ENCODE measurements around the gene ZNF502.

The ZNF502 gene

GRCh38 chr3:44721231-44722102 is 9.0 kb downstream of the ZNF502 start:
- H3K79me2 ChIP-seq (ENCODE audit: control insufficient read depth, insufficient read depth, low read length), result no peaks in the 10 kb centered on the region
- no peak overlapping the region for H2BK120ac ChIP-seq (ENCODE audit: low read depth, low read length)
- H3K27ac ChIP-seq (ENCODE audit: low read depth, low read length), result no peak overlapping the region
- H3K23ac ChIP-seq (ENCODE audit: low read length), result no peak overlapping the region
- H2BK15ac ChIP-seq (replicated peaks; ENCODE audit: low read depth), result no peak overlapping the region
- peak overlapping the region; percentile 30 for H3K4me3 ChIP-seq (ENCODE audit: low read length)
- no peak overlapping the region for H2AK5ac ChIP-seq (ENCODE audit: low read length)
- no peaks in the 10 kb centered on the region for H3K27me3 ChIP-seq (ENCODE audit: insufficient read depth, low read length, poor library complexity)
- H3K9ac ChIP-seq (ENCODE audit: low read length), result no peak overlapping the region
- no peak overlapping the region for H3K4me2 ChIP-seq (ENCODE audit: low read length)
- H3K79me1 ChIP-seq (ENCODE audit: low read length), result no peaks in the 10 kb centered on the region
- no peaks in the 10 kb centered on the region for H3K4me1 ChIP-seq (ENCODE audit: control insufficient read depth, low read depth, low read length)
- no CpG with 5 or more reads among the region's 10 CpGs for WGBS (ENCODE audit: extremely low coverage, insufficient coverage, low lambda C conversion rate)
- H3K4ac ChIP-seq (ENCODE audit: low read depth, low read length), result no peak overlapping the region
- H2BK5ac ChIP-seq (ENCODE audit: low read length), result no peak overlapping the region
- no peaks in the 10 kb centered on the region for H3K36me3 ChIP-seq (ENCODE audit: control insufficient read depth, insufficient read depth, low read length)
- H3K56ac ChIP-seq (ENCODE audit: low read length), result no peak overlapping the region
- H4K5ac ChIP-seq (ENCODE audit: low read length), result no peak overlapping the region
- no peak overlapping the region for H4K8ac ChIP-seq (ENCODE audit: low read depth, low read length)
- H3K18ac ChIP-seq (ENCODE audit: low read length), result no peak overlapping the region
- DNase-seq, result peak; percentile 48

- H3K56ac ChIP-seq (ENCODE audit: low read length), result no peak overlapping the region
- DNase-seq, result no peak
- no CpG with 5 or more reads among the region's 1 CpG for WGBS (ENCODE audit: extremely low coverage, insufficient coverage, low lambda C conversion rate)
- no peaks in the 10 kb centered on the region for H3K36me3 ChIP-seq (ENCODE audit: control insufficient read depth, insufficient read depth, low read length)
- H2BK15ac ChIP-seq (replicated peaks; ENCODE audit: low read depth), result no peak overlapping the region
- H3K27ac ChIP-seq (ENCODE audit: low read depth, low read length), result no peak overlapping the region
- no peak overlapping the region for H2BK120ac ChIP-seq (ENCODE audit: low read depth, low read length)
- no peaks in the 10 kb centered on the region for H3K27me3 ChIP-seq (ENCODE audit: insufficient read depth, low read length, poor library complexity)
- no peak overlapping the region for H3K18ac ChIP-seq (ENCODE audit: low read length)
- no peak overlapping the region for H3K4me3 ChIP-seq (ENCODE audit: low read length)
- no peaks in the 10 kb centered on the region for H3K4me1 ChIP-seq (ENCODE audit: control insufficient read depth, low read depth, low read length)
- H2BK5ac ChIP-seq (ENCODE audit: low read length), result no peak overlapping the region
- H3K79me1 ChIP-seq (ENCODE audit: low read length), result no peaks in the 10 kb centered on the region
- H3K4me2 ChIP-seq (ENCODE audit: low read length), result no peak overlapping the region
- H3K4ac ChIP-seq (ENCODE audit: low read depth, low read length), result no peak overlapping the region
- no peak overlapping the region for H4K5ac ChIP-seq (ENCODE audit: low read length)
- H3K79me2 ChIP-seq (ENCODE audit: control insufficient read depth, insufficient read depth, low read length), result no peaks in the 10 kb centered on the region
- no peak overlapping the region for H3K23ac ChIP-seq (ENCODE audit: low read length)
- H4K8ac ChIP-seq (ENCODE audit: low read depth, low read length), result no peak overlapping the region
- no peak overlapping the region for H3K9ac ChIP-seq (ENCODE audit: low read length)
- no peak overlapping the region for H2AK5ac ChIP-seq (ENCODE audit: low read length)
Measured at GRCh38 chr3:44722103-44722401, 9.6 kb downstream of the ZNF502 start.

GRCh38 chr3:44729384-44729910 is 17.0 kb downstream of the ZNF502 start, which contains the start of gene ZNF501:
ZNF501 (plus strand) TSS chr3:44729635; CDS start chr3:44734422, 4,787 bp downstream.
- H2AK5ac ChIP-seq (ENCODE audit: low read length), result no peak within 1 kb of the TSS
- H4K8ac ChIP-seq (ENCODE audit: low read depth, low read length), result no peak within 1 kb of the TSS
- H3K18ac ChIP-seq (ENCODE audit: low read length), result no peak within 1 kb of the TSS
- peak within 1 kb of the TSS; percentile 87 for H3K4me2 ChIP-seq (ENCODE audit: low read length)
- H2BK120ac ChIP-seq (ENCODE audit: low read depth, low read length), result no peak within 1 kb of the TSS
- H3K27ac ChIP-seq (ENCODE audit: low read depth, low read length), result no peak within 1 kb of the TSS
- peak within 1 kb of the TSS; percentile 87 for H3K56ac ChIP-seq (ENCODE audit: low read length)
- H3K4ac ChIP-seq (ENCODE audit: low read depth, low read length), result no peak within 1 kb of the TSS
- H4K5ac ChIP-seq (ENCODE audit: low read length), result peak within 1 kb of the TSS; percentile 81
- peak within 1 kb of the TSS; percentile 69 for H3K9ac ChIP-seq (ENCODE audit: low read length)
- H3K4me1 ChIP-seq (ENCODE audit: control insufficient read depth, low read depth, low read length), result no peaks in the 10 kb centered on the region
- peak; percentile 94 for DNase-seq
- WGBS (ENCODE audit: extremely low coverage, insufficient coverage, low lambda C conversion rate), result no CpG with 5 or more reads among the region's 46 CpGs
- no peak within 1 kb of the TSS for H2BK15ac ChIP-seq (replicated peaks; ENCODE audit: low read depth)
- H2BK5ac ChIP-seq (ENCODE audit: low read length), result no peak within 1 kb of the TSS
- H3K27me3 ChIP-seq (ENCODE audit: insufficient read depth, low read length, poor library complexity), result no peaks in the 10 kb centered on the region
- H3K36me3 ChIP-seq (ENCODE audit: control insufficient read depth, insufficient read depth, low read length), result no peaks in the 10 kb centered on the region
- no peak within 1 kb of the TSS for H3K23ac ChIP-seq (ENCODE audit: low read length)
- no peaks in the 10 kb centered on the region for H3K79me2 ChIP-seq (ENCODE audit: control insufficient read depth, insufficient read depth, low read length)
- peak within 1 kb of the TSS; percentile 67 for H3K4me3 ChIP-seq (ENCODE audit: low read length)
- H3K79me1 ChIP-seq (ENCODE audit: low read length), result no peaks in the 10 kb centered on the region

GRCh38 chr3:44734646-44735168 is 22.2 kb downstream of the ZNF502 start:
- Histone ChIP-seq H4K8ac (ENCODE audit: low read depth, low read length) (no peak overlapping the region), H3K36me3 (ENCODE audit: control insufficient read depth, insufficient read depth, low read length) (no peaks in the 10 kb centered on the region), H3K18ac (ENCODE audit: low read length) (no peak overlapping the region), H2BK120ac (ENCODE audit: low read depth, low read length) (no peak overlapping the region), H3K56ac (ENCODE audit: low read length) (no peak overlapping the region), H3K4me2 (ENCODE audit: low read length) (no peak overlapping the region), H2BK15ac (replicated peaks; ENCODE audit: low read depth) (no peak overlapping the region), H3K9ac (ENCODE audit: low read length) (no peak overlapping the region), H3K4me1 (ENCODE audit: control insufficient read depth, low read depth, low read length) (no peaks in the 10 kb centered on the region), H3K27ac (ENCODE audit: low read depth, low read length) (no peak overlapping the region), H3K79me1 (ENCODE audit: low read length) (no peaks in the 10 kb centered on the region), H3K79me2 (ENCODE audit: control insufficient read depth, insufficient read depth, low read length) (no peaks in the 10 kb centered on the region), H3K4ac (ENCODE audit: low read depth, low read length) (no peak overlapping the region), H3K23ac (ENCODE audit: low read length) (no peak overlapping the region), H3K4me3 (ENCODE audit: low read length) (no peak overlapping the region), H2BK5ac (ENCODE audit: low read length) (no peak overlapping the region), H4K5ac (ENCODE audit: low read length) (no peak overlapping the region), H3K27me3 (ENCODE audit: insufficient read depth, low read length, poor library complexity) (no peaks in the 10 kb centered on the region), H2AK5ac (ENCODE audit: low read length) (no peak overlapping the region)
- DNase-seq, result peak; percentile 6
- no CpG with 5 or more reads among the region's 3 CpGs for WGBS (ENCODE audit: extremely low coverage, insufficient coverage, low lambda C conversion rate)

GRCh38 chr3:44761101-44761423 is 48.6 kb downstream of the ZNF502 start:
- Histone ChIP-seq H3K4me1 (ENCODE audit: control insufficient read depth, low read depth, low read length) (no peaks in the 10 kb centered on the region), H4K5ac (ENCODE audit: low read length) (no peak overlapping the region), H3K4me2 (ENCODE audit: low read length) (peak overlapping the region; percentile 90), H3K27ac (ENCODE audit: low read depth, low read length) (no peak overlapping the region), H3K18ac (ENCODE audit: low read length) (no peak overlapping the region), H3K23ac (ENCODE audit: low read length) (peak overlapping the region; percentile 9), H2BK120ac (ENCODE audit: low read depth, low read length) (peak overlapping the region; percentile 15), H2BK5ac (ENCODE audit: low read length) (no peak overlapping the region), H3K79me2 (ENCODE audit: control insufficient read depth, insufficient read depth, low read length) (peaks cover 31% of the 10 kb centered on the region), H4K8ac (ENCODE audit: low read depth, low read length) (peak overlapping the region; percentile 58), H3K79me1 (ENCODE audit: low read length) (peaks cover 17% of the 10 kb centered on the region), H3K27me3 (ENCODE audit: insufficient read depth, low read length, poor library complexity) (peaks cover 2% of the 10 kb centered on the region), H3K56ac (ENCODE audit: low read length) (peak overlapping the region; percentile 90), H3K4me3 (ENCODE audit: low read length) (peak overlapping the region; percentile 96), H3K36me3 (ENCODE audit: control insufficient read depth, insufficient read depth, low read length) (peaks cover under 1% of the 10 kb centered on the region), H2AK5ac (ENCODE audit: low read length) (no peak overlapping the region), H2BK15ac (replicated peaks; ENCODE audit: low read depth) (no peak overlapping the region), H3K9ac (ENCODE audit: low read length) (peak overlapping the region; percentile 89), H3K4ac (ENCODE audit: low read depth, low read length) (no peak overlapping the region)
- no CpG with 5 or more reads among the region's 15 CpGs for WGBS (ENCODE audit: extremely low coverage, insufficient coverage, low lambda C conversion rate)
- no peak for DNase-seq
